Progenitor cell of endocrine pancreas (in vitro differentiated cells): ENCODE measurements around the gene BTBD16. TPM values are rescaled to one million over a fixed set of nuclear protein-coding genes. Genes with fewer than 3 reads are reported as not detected.

Source experiments
- DNase-seq: peaks from one replicate; pipeline ENCODE4 v3.0.0; 2021; ENCODE audit warnings: low spot score; ENCODE audit not compliant: unreplicated experiment
- H3K27ac Mint-ChIP-seq: 2 replicates; pipeline ENCODE4 v1.8.0; 2021; ENCODE audit warnings: mild to moderate bottlenecking, moderate library complexity, mixed read lengths
- H3K27me3 Mint-ChIP-seq: 2 replicates; pipeline ENCODE4 v1.8.0; 2021; ENCODE audit warnings: mixed read lengths
- H3K36me3 Mint-ChIP-seq: 2 replicates; pipeline ENCODE4 v1.8.0; 2022; ENCODE audit warnings: mixed read lengths; ENCODE audit not compliant: insufficient read depth
- H3K4me1 Mint-ChIP-seq: 2 replicates; pipeline ENCODE4 v1.8.0; 2021; ENCODE audit warnings: low read depth, mixed read lengths
- H3K4me3 Mint-ChIP-seq: 2 replicates; pipeline ENCODE4 v1.8.0; 2021; ENCODE audit warnings: low read depth, mild to moderate bottlenecking, moderate library complexity, mixed read lengths
- H3K9me3 Mint-ChIP-seq: 2 replicates; pipeline ENCODE4 v1.8.0; 2021; ENCODE audit warnings: low read depth, mixed read lengths
- CTCF ChIP-seq: fragments of 200-600 bp; sonication (generic); IDR thresholded peaks from one replicate; pipeline ENCODE4 v1.5.0; 2021; ENCODE audit warnings: antibody characterized with exemption, mild to moderate bottlenecking; ENCODE audit not compliant: unreplicated experiment
- total RNA-seq: library from RNA; stranded (reverse); gene quantifications from 2 replicates; pipeline ENCODE4 v1.2.1, GENCODE V29; 2021

Gene BTBD16
- total RNA-seq, 1 donor from 2014 or later = not detected

GRCh38 chr10:122307669-122308416 lies 36.7 kb downstream of the BTBD16 start:
- DNase-seq = no peak
- TF ChIP-seq CTCF = no peak
- H3K27me3 Mint-ChIP-seq = no peaks in the 10 kb centered on the region
- H3K9me3 Mint-ChIP-seq = peaks cover 4% of the 10 kb centered on the region
- no peaks in the 10 kb centered on the region for H3K36me3 Mint-ChIP-seq
- H3K4me3 Mint-ChIP-seq = no peak overlapping the region
- peaks cover 31% of the 10 kb centered on the region for H3K4me1 Mint-ChIP-seq
- H3K27ac Mint-ChIP-seq = no peak overlapping the region

- H3K9me3 Mint-ChIP-seq = peaks cover 4% of the 10 kb centered on the region
- no peaks in the 10 kb centered on the region for H3K27me3 Mint-ChIP-seq
- peaks cover 31% of the 10 kb centered on the region for H3K4me1 Mint-ChIP-seq
- H3K4me3 Mint-ChIP-seq = no peak overlapping the region
- TF ChIP-seq CTCF = no peak
- H3K27ac Mint-ChIP-seq = no peak overlapping the region
- no peak for DNase-seq
- no peaks in the 10 kb centered on the region for H3K36me3 Mint-ChIP-seq
These were observed 37.5 kb downstream of the BTBD16 start for GRCh38 chr10:122308417-122309141.

GRCh38 chr10:122310311-122311050 lies 39.4 kb downstream of the BTBD16 start:
- DNase-seq = peak; percentile 36
- Mint-ChIP-seq H3K4me1 (peaks cover 31% of the 10 kb centered on the region), H3K36me3 (no peaks in the 10 kb centered on the region), H3K4me3 (peak overlapping the region; percentile 43), H3K9me3 (peaks cover under 1% of the 10 kb centered on the region), H3K27me3 (no peaks in the 10 kb centered on the region), H3K27ac (peak overlapping the region; percentile 81)
- peak; percentile 13 for TF ChIP-seq CTCF

- no peak overlapping the region for H3K4me3 Mint-ChIP-seq
- H3K27me3 Mint-ChIP-seq = no peaks in the 10 kb centered on the region
- DNase-seq = no peak
- H3K4me1 Mint-ChIP-seq = peaks cover 31% of the 10 kb centered on the region
- TF ChIP-seq CTCF = no peak
- no peaks in the 10 kb centered on the region for H3K36me3 Mint-ChIP-seq
- H3K27ac Mint-ChIP-seq = peak overlapping the region; percentile 81
- no peaks in the 10 kb centered on the region for H3K9me3 Mint-ChIP-seq
These were observed 39.9 kb downstream of the BTBD16 start for GRCh38 chr10:122311051-122311410.

GRCh38 chr10:122311716-122312115 lies 40.6 kb downstream of the BTBD16 start:
- Mint-ChIP-seq H3K4me1 (peaks cover 31% of the 10 kb centered on the region), H3K27ac (peak overlapping the region; percentile 81), H3K36me3 (no peaks in the 10 kb centered on the region), H3K27me3 (no peaks in the 10 kb centered on the region), H3K9me3 (no peaks in the 10 kb centered on the region), H3K4me3 (no peak overlapping the region)
- DNase-seq = no peak
- no peak for TF ChIP-seq CTCF
